Right lobe of liver (tissue), 6 donors: Measurements from ENCODE around the gene MTMR10. TPM values are rescaled to one million over a fixed set of nuclear protein-coding genes. Genes with fewer than 3 reads are reported as not detected.

ENCODE experiments used
- ATAC-seq, 4 donors: fragments of 200-7000 bp; cut with Tn5 transposase; one replicate each; pipeline ENCODE4 v1.9.1; 2020; ENCODE audit warnings: mild to moderate bottlenecking in 4 of 4, moderate library complexity in 4 of 4
- DNase-seq, 3 donors: peaks; one replicate each; pipeline ENCODE4 v3.0.0-alpha.2; 2020
- H3K27ac ChIP-seq, 3 donors: fragments of 200-600 bp; one replicate each; pipeline ENCODE4 v1.8.0; 2022
- H3K27me3 ChIP-seq, 2 donors: fragments of 200-600 bp; one replicate each; pipeline ENCODE4 v1.8.0; 2022
- H3K36me3 ChIP-seq, 4 donors: fragments of 200-600 bp; sonication (generic) in 1 of 4; one replicate each; pipeline versions ENCODE4 v1.5.1 to v1.8.0; 2017 to 2022; ENCODE audit warnings: control low read depth in 1 of 4
- H3K4me1 ChIP-seq, 4 donors: fragments of 200-600 bp; sonication (generic) in 1 of 4; one replicate each; pipeline versions ENCODE4 v1.5.1 to v1.8.0; 2017 to 2022; ENCODE audit warnings: control low read depth in 1 of 4
- H3K4me3 ChIP-seq, 3 donors: fragments of 200-600 bp; one replicate each; pipeline ENCODE4 v1.8.0; 2022
- H3K9me3 ChIP-seq, 4 donors: fragments of 200-600 bp; sonication (generic) in 1 of 4; one replicate each; pipeline versions ENCODE4 v1.5.1 to v1.8.0; 2017 to 2022; ENCODE audit warnings: control low read depth in 1 of 4
- POLR2A ChIP-seq: fragments of 450-650 bp; IDR thresholded peaks from one replicate; pipeline ENCODE4 v1.6.1; 2017; ENCODE audit warnings: antibody characterized with exemption, mild to moderate bottlenecking
- WGBS: methylation state at CpG from one replicate; pipeline ENCODE4 v1.1.6; 2018; ENCODE audit warnings: low coverage, low lambda C conversion rate; ENCODE audit not compliant: insufficient coverage; ENCODE audit errors: missing lambda C conversion rate; 5-methylcytosine and 5-hydroxymethylcytosine counted together
- intact Hi-C, 2 donors: fragments of 100-400 bp; cut with DNase I; formaldehyde crosslinking; loops; one replicate each; pipeline versions ENCODE4 v1.11.2 to v1.14.1; 2022
- total RNA-seq, 6 experiments: library from RNA; depleted of rRNA in 2 of 6; stranded (reverse); fragments of >200 nt in 2 of 6; fragmentation: NEBNext Ultra II Directional in 3 of 6; extraction: Animal tissue kit (Norgen Biotek cat#: 25700) in 3 of 6; gene quantifications; one replicate each; pipeline versions ENCODE4 v1.1.0 to v1.2.4, GENCODE V29; 2016 to 2023
- TF ChIP-seq, protein P1 (sequence below), 4 donors: fragments of 200-600 bp in 3 of 4; fragments of 450-650 bp in 1 of 4; IDR thresholded peaks; one replicate each; pipeline versions ENCODE4 v1.5.1 to v1.8.0; 2016 to 2022; ENCODE audit warnings: antibody characterized with exemption in 4 of 4, mild to moderate bottlenecking in 2 of 4
- donor health status: DM: no; HTN: yes; CAD: no.
- donor health status: DM: no; HTN: no; CAD: no.
- donor health status: DM: no; HTN: no; CAD: no.
- donor health status: DM: no; HTN: yes; CAD: no.
- donor health status: DM: no; HTN: yes; CAD: no.

Gene MTMR10
- total RNA-seq, 6 experiments from 2014 or later, result 16.2 to 29.1 (median 22.3) TPM

- intact Hi-C loops, result no loop called here
- DNase-seq (no peak), ATAC-seq (no peak)
- 89% methylated on average over 3 of the region's 8 CpGs for WGBS
- Histone ChIP-seq H3K9me3 (no peaks in the 10 kb centered on the region), H3K4me1 (peaks cover 0 to 7% (median 3%) of the 10 kb centered on the region in 4 donors), H3K4me3 (no peak overlapping the region), H3K27ac (no peak overlapping the region), H3K27me3 (no peaks in the 10 kb centered on the region), H3K36me3 (peaks cover 0 to 82% (median 31%) of the 10 kb centered on the region in 4 donors)
- no peak for TF ChIP-seq POLR2A
- TF ChIP-seq, protein P1, sequence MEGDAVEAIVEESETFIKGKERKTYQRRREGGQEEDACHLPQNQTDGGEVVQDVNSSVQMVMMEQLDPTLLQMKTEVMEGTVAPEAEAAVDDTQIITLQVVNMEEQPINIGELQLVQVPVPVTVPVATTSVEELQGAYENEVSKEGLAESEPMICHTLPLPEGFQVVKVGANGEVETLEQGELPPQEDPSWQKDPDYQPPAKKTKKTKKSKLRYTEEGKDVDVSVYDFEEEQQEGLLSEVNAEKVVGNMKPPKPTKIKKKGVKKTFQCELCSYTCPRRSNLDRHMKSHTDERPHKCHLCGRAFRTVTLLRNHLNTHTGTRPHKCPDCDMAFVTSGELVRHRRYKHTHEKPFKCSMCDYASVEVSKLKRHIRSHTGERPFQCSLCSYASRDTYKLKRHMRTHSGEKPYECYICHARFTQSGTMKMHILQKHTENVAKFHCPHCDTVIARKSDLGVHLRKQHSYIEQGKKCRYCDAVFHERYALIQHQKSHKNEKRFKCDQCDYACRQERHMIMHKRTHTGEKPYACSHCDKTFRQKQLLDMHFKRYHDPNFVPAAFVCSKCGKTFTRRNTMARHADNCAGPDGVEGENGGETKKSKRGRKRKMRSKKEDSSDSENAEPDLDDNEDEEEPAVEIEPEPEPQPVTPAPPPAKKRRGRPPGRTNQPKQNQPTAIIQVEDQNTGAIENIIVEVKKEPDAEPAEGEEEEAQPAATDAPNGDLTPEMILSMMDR (IDR thresholded peaks at IDR 0.05), result no peak
These were observed 65.3 kb downstream of the MTMR10 start for GRCh38 chr15:30926161-30926560.

DNA sequence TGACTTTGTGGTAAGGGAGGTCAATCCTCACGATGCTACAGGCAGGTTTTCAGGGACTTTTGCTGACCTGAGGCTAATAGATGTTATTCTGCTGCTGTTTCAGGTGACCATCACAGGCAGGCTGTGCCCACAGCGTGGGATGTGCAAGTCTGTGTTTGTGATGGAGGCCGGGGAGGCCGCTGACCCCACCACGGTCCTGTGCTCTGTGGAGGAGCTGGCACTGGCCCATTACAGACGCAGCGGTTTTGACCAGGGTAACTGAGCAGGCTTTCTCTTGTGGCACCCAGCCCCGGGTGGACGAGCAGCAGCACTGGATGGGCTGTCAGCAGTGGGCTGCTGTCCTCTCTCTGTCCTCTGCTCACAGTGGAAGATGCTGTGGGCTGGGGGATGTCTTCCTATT lies 65.7 kb downstream of the MTMR10 start:
- H3K4me1 ChIP-seq, result peaks cover 0 to 8% (median 3%) of the 10 kb centered on the region in 4 donors
- TF ChIP-seq, protein P1 (IDR thresholded peaks at IDR 0.05), result no peak
- TF ChIP-seq POLR2A, result no peak
- intact Hi-C loops, result no loop called here
- H3K36me3 ChIP-seq, result peaks cover 0 to 81% (median 32%) of the 10 kb centered on the region in 4 donors
- H3K27me3 ChIP-seq, result no peaks in the 10 kb centered on the region
- ATAC-seq (no peak), DNase-seq (no peak)
- no peaks in the 10 kb centered on the region for H3K9me3 ChIP-seq
- 100% methylated on average over 1 of the region's 9 CpGs for WGBS
- no peak overlapping the region for H3K4me3 ChIP-seq
- H3K27ac ChIP-seq, result no peak overlapping the region

- intact Hi-C loops, result no loop called here
- Histone ChIP-seq H3K4me1 (peaks cover 0 to 8% (median 3%) of the 10 kb centered on the region in 4 donors), H3K9me3 (no peaks in the 10 kb centered on the region), H3K36me3 (peaks cover 0 to 83% (median 30%) of the 10 kb centered on the region in 4 donors), H3K27me3 (no peaks in the 10 kb centered on the region), H3K4me3 (no peak overlapping the region), H3K27ac (no peak overlapping the region)
- DNase-seq (no peak), ATAC-seq (no peak)
- TF ChIP-seq POLR2A, result no peak
- TF ChIP-seq, protein P1 (IDR thresholded peaks at IDR 0.05), result no peak
- 89% methylated on average over 4 of the region's 5 CpGs for WGBS
These were observed 67.1 kb downstream of the MTMR10 start for GRCh38 chr15:30924353-30924752.

- peaks cover 0 to 83% (median 35%) of the 10 kb centered on the region in 4 donors for H3K36me3 ChIP-seq
- ATAC-seq (no peak), DNase-seq (no peak)
- H3K9me3 ChIP-seq, result no peaks in the 10 kb centered on the region
- no peak overlapping the region for H3K27ac ChIP-seq
- TF ChIP-seq, protein P1 (IDR thresholded peaks at IDR 0.05), result no peak
- H3K4me3 ChIP-seq, result no peak overlapping the region
- WGBS, result 86% methylated on average over 6 of the region's 7 CpGs
- H3K27me3 ChIP-seq, result no peaks in the 10 kb centered on the region
- H3K4me1 ChIP-seq, result peaks cover 0 to 8% (median 3%) of the 10 kb centered on the region in 4 donors
- intact Hi-C loops, result no loop called here
These were observed 68.0 kb downstream of the MTMR10 start for GRCh38 chr15:30923429-30923828.
